GM18505 (cell line): ENCODE results near the gene ARPC2.

Source experiments
- ATAC-seq: cut with Tn5 transposase; IDR thresholded peaks from one replicate; pipeline ENCODE4 v1.9.1; 2021; ENCODE audit not compliant: unreplicated experiment
- POLR2A ChIP-seq: IDR thresholded peaks from 4 replicates; pipeline ENCODE4 v1.6.1; 2011; ENCODE audit warnings: borderline replicate concordance; ENCODE audit not compliant: insufficient read depth, insufficient read length; ENCODE audit errors: extremely low read depth

Gene ARPC2

GRCh38 chr2:218193701-218194100 lies 23.3 kb upstream of the ARPC2 start:
- no peak for TF ChIP-seq POLR2A
- ATAC-seq = no peak

GRCh38 chr2:218194880-218195279 lies 22.1 kb upstream of the ARPC2 start:
- TF ChIP-seq POLR2A = no peak
- ATAC-seq = no peak

GRCh38 chr2:218196974-218197373 lies 20.0 kb upstream of the ARPC2 start:
- ATAC-seq = no peak
- no peak for TF ChIP-seq POLR2A

- no peak for TF ChIP-seq POLR2A
- ATAC-seq = no peak
Measured at GRCh38 chr2:218202266-218202665, 14.7 kb upstream of the ARPC2 start.

- ATAC-seq = no peak
- no peak for TF ChIP-seq POLR2A
Measured at GRCh38 chr2:218209078-218209477, 7.9 kb upstream of the ARPC2 start.

- no peak for ATAC-seq
- TF ChIP-seq POLR2A = no peak
Measured at GRCh38 chr2:218214116-218214515, 2.9 kb upstream of the ARPC2 start.

GRCh38 chr2:218216336-218216673 lies 684 bp upstream of the ARPC2 start:
- TF ChIP-seq POLR2A = no peak
- ATAC-seq = no peak

GRCh38 chr2:218217360-218218267 lies 625 bp downstream of the ARPC2 start:
- TF ChIP-seq POLR2A = peak; percentile 53
- peak; percentile 34 for ATAC-seq

- ATAC-seq = peak; percentile 29
- peak; percentile 73 for TF ChIP-seq POLR2A
Measured at GRCh38 chr2:218218268-218219185, 1.5 kb downstream of the ARPC2 start.

GRCh38 chr2:218219934-218220333 lies 2.9 kb downstream of the ARPC2 start:
- TF ChIP-seq POLR2A = no peak
- ATAC-seq = no peak

GRCh38 chr2:218221000-218221399 lies 4.0 kb downstream of the ARPC2 start:
- ATAC-seq = no peak
- TF ChIP-seq POLR2A = no peak

GRCh38 chr2:218223046-218223445 lies 6.1 kb downstream of the ARPC2 start:
- TF ChIP-seq POLR2A = no peak
- ATAC-seq = no peak

- TF ChIP-seq POLR2A = no peak
- no peak for ATAC-seq
Measured at GRCh38 chr2:218224186-218224585, 7.2 kb downstream of the ARPC2 start.
